Uterus (tissue), 4 donors: ENCODE measurements around the gene FIGN. TPM values are rescaled to one million over a fixed set of nuclear protein-coding genes. Genes with fewer than 3 reads are reported as not detected.

Experiments
- DNase-seq, 2 donors: peaks; one replicate each; pipeline ENCODE4 v3.0.0-alpha.2; 2019 to 2020
- H3K27ac ChIP-seq, 2 donors: fragments of 200-600 bp; sonication (generic); 1 replicate in 1 of 2; 2 replicates in 1 of 2; pipeline ENCODE4 v1.5.1; 2016 to 2018
- H3K27me3 ChIP-seq, 2 donors: fragments of 200-600 bp; sonication (generic); one replicate each; pipeline ENCODE4 v1.5.1; 2018 to 2019; ENCODE audit warnings: control low read depth in 1 of 2
- H3K36me3 ChIP-seq, 2 donors: fragments of 200-600 bp; sonication (generic); one replicate each; pipeline ENCODE4 v1.5.1; 2019; ENCODE audit warnings: control low read depth in 1 of 2
- H3K4me1 ChIP-seq, 2 donors: fragments of 200-600 bp; sonication (generic); one replicate each; pipeline ENCODE4 v1.5.1; 2018 to 2019; ENCODE audit warnings: control low read depth in 1 of 2
- H3K4me3 ChIP-seq, 2 donors: fragments of 200-600 bp; sonication (generic); 1 replicate in 1 of 2; 2 replicates in 1 of 2; pipeline ENCODE4 v1.5.1; 2018 to 2019; ENCODE audit warnings: mild to moderate bottlenecking in 1 of 2
- H3K9me3 ChIP-seq, 2 donors: fragments of 200-600 bp; sonication (generic); one replicate each; pipeline ENCODE4 v1.5.1; 2019; ENCODE audit warnings: control low read depth in 1 of 2
- CTCF ChIP-seq, 4 experiments: fragments of 200-600 bp in 2 of 4; fragments of 450-650 bp in 2 of 4; sonication (generic) in 2 of 4; IDR thresholded peaks; one replicate each; pipeline ENCODE4 v1.5.1; 2016 to 2019; ENCODE audit warnings: antibody characterized with exemption in 4 of 4, mild to moderate bottlenecking in 2 of 4, moderate library complexity in 1 of 4
- POLR2A ChIP-seq, 2 donors: fragments of 450-650 bp; IDR thresholded peaks; one replicate each; pipeline ENCODE4 v1.6.1; 2016; ENCODE audit warnings: antibody characterized with exemption in 2 of 2, mild to moderate bottlenecking in 1 of 2, moderate library complexity in 1 of 2
- intact Hi-C: fragments of 100-400 bp; cut with DNase I; formaldehyde crosslinking; loops from one replicate; pipeline ENCODE4 v1.15.1; 2023; ENCODE audit warnings: low total_unique reads
- total RNA-seq, 4 donors: library from RNA; depleted of rRNA in 3 of 4; stranded (reverse); fragments of >200 nt in 3 of 4; gene quantifications; one replicate each; pipeline versions ENCODE4 v1.1.0 to v1.2.4, GENCODE V29; 2014 to 2023
- donor health status: DM: yes; HTN: yes; CAD: no.

FIGN gene
- total RNA-seq, 4 donors from 2014 or later: 1.8 to 9.8 (median 4.6) TPM

GRCh38 chr2:163733956-163734355 is 1.9 kb downstream of the FIGN start:
- intact Hi-C loops: no loop called here
- Histone ChIP-seq H3K36me3 (no peaks in the 10 kb centered on the region), H3K9me3 (no peaks in the 10 kb centered on the region), H3K27me3 (no peaks in the 10 kb centered on the region), H3K27ac (peak overlapping the region; percentile 87 to 92), H3K4me3 (peak overlapping the region in 1 of 2 donors; percentile 78), H3K4me1 (no peaks in the 10 kb centered on the region)
- no peak for DNase-seq
- TF ChIP-seq POLR2A (IDR thresholded peaks at IDR 0.05) (no peak), CTCF (IDR thresholded peaks at IDR 0.05) (no peak)

- TF ChIP-seq CTCF (IDR thresholded peaks at IDR 0.05): no peak
- TF ChIP-seq POLR2A (IDR thresholded peaks at IDR 0.05): no peak
- peak overlapping the region; percentile 87 to 92 for H3K27ac ChIP-seq
- no peaks in the 10 kb centered on the region for H3K4me1 ChIP-seq
- peak in 1 of 2 donors; percentile 14 for DNase-seq
- H3K27me3 ChIP-seq: no peaks in the 10 kb centered on the region
- intact Hi-C loops: no loop called here
- no peaks in the 10 kb centered on the region for H3K9me3 ChIP-seq
- H3K36me3 ChIP-seq: no peaks in the 10 kb centered on the region
- peak overlapping the region in 1 of 2 donors; percentile 78 for H3K4me3 ChIP-seq
Measured at GRCh38 chr2:163733301-163733938, 2.4 kb downstream of the FIGN start.

GRCh38 chr2:163732727-163733126 is 3.1 kb downstream of the FIGN start:
- intact Hi-C loops: no loop called here
- H3K9me3 ChIP-seq: no peaks in the 10 kb centered on the region
- H3K4me3 ChIP-seq: peak overlapping the region in 1 of 2 donors; percentile 78
- H3K27ac ChIP-seq: peak overlapping the region; percentile 87 to 92
- no peak for TF ChIP-seq POLR2A (IDR thresholded peaks at IDR 0.05)
- no peak for TF ChIP-seq CTCF (IDR thresholded peaks at IDR 0.05)
- no peaks in the 10 kb centered on the region for H3K27me3 ChIP-seq
- no peak for DNase-seq
- no peaks in the 10 kb centered on the region for H3K4me1 ChIP-seq
- no peaks in the 10 kb centered on the region for H3K36me3 ChIP-seq

- Histone ChIP-seq H3K9me3 (no peaks in the 10 kb centered on the region), H3K36me3 (no peaks in the 10 kb centered on the region), H3K4me1 (no peaks in the 10 kb centered on the region), H3K27ac (peak overlapping the region; percentile 87 to 92), H3K27me3 (no peaks in the 10 kb centered on the region), H3K4me3 (no peak overlapping the region)
- intact Hi-C loops: no loop called here
- DNase-seq: no peak
- TF ChIP-seq CTCF (IDR thresholded peaks at IDR 0.05): no peak
- no peak for TF ChIP-seq POLR2A (IDR thresholded peaks at IDR 0.05)
Measured at GRCh38 chr2:163731735-163732134, 4.1 kb downstream of the FIGN start.

GRCh38 chr2:163730556-163730955 is 5.3 kb downstream of the FIGN start:
- Histone ChIP-seq H3K9me3 (no peaks in the 10 kb centered on the region), H3K27ac (peak overlapping the region in 1 of 2 donors; percentile 92), H3K27me3 (no peaks in the 10 kb centered on the region), H3K4me3 (no peak overlapping the region), H3K4me1 (no peaks in the 10 kb centered on the region), H3K36me3 (no peaks in the 10 kb centered on the region)
- TF ChIP-seq CTCF (IDR thresholded peaks at IDR 0.05) (no peak), POLR2A (IDR thresholded peaks at IDR 0.05) (no peak)
- intact Hi-C loops: no loop called here
- DNase-seq: no peak
